HG03342 (cell line): ENCODE data around the gene NCBP3.

ENCODE experiments used
- ATAC-seq: cut with Tn5 transposase; IDR thresholded peaks from one replicate; pipeline ENCODE4 v1.9.1; 2021; ENCODE audit warnings: mild to moderate bottlenecking, moderate library complexity; ENCODE audit not compliant: unreplicated experiment

Gene NCBP3

GRCh38 chr17:3759597-3760216, 86.3 kb downstream of the NCBP3 start:
- ATAC-seq: no peak

- no peak for ATAC-seq
These were observed 90.6 kb downstream of the NCBP3 start for GRCh38 chr17:3755335-3756030.

- no peak for ATAC-seq
These were observed 91.3 kb downstream of the NCBP3 start for GRCh38 chr17:3754458-3755334.

- no peak for ATAC-seq
These were observed 92.0 kb downstream of the NCBP3 start for GRCh38 chr17:3754066-3754457.

GRCh38 chr17:3753624-3754023, 92.4 kb downstream of the NCBP3 start:
- ATAC-seq: no peak
